ENCODE measurements around the gene BTF3L4.
"Not testable (repeated sequence)": the region's sequence is repeated elsewhere in the genome, so short reads cannot be mapped to it uniquely, and the experiment has no call there.

- TF ChIP-seq CTCF (IDR thresholded peaks at IDR 0.05; ENCODE audit: insufficient read depth, low read length, poor library complexity, severe bottlenecking); EZH2phosphoT487 (conservative IDR thresholded peaks at IDR 0.05; ENCODE audit: low read length): not testable (repeated sequence)
Observed at GRCh38 chr1:52049337-52049736, 6.8 kb upstream of the BTF3L4 start.
